K562 (cell line): ENCODE measurements around the gene DNAH5. TPM values are rescaled to one million over a fixed set of nuclear protein-coding genes. Genes with fewer than 3 reads are reported as not detected.

Source experiments
- ATAC-seq: fragments of 200-7000 bp; cut with Tn5 transposase; 3 replicates; pipeline ENCODE4 v1.9.1; 2020; ENCODE audit warnings: moderate library complexity
- BruUV-seq: library from RNA; stranded (reverse); fragments of 400-500 nt; replicated peaks from 2 replicates; lab custom pipeline; 2021; lab: Mats Ljungman, UMichigan
- CTCF ChIA-PET: fragments of 300-600 bp; formaldehyde crosslinking; extraction: SDS; loops from one replicate; lab custom pipeline; 2021; ENCODE audit warnings: low intra/inter-chr PET ratio; lab: Yijun Ruan, JAX
- POLR2A ChIA-PET: fragments of 300-600, 350-650 bp; sonication (Branson Sonifier 250); formaldehyde crosslinking; extraction: SDS; loops from one replicate; lab custom pipeline; 2021; ENCODE audit warnings: antibody characterized with exemption, inconsistent platforms; lab: Yijun Ruan, JAX
- DNase-seq, 4 experiments: peaks; one replicate each; pipeline versions ENCODE4 v3.0.0 to v3.0.0-alpha.2; 2011 to 2018; ENCODE audit warnings: low spot score in 3 of 4, mixed read lengths in 3 of 4; ENCODE audit errors: extremely low read depth in 1 of 4
- FAIRE-seq: peaks from 2 replicates; lab custom pipeline; 2011; peaks lifted over from hg19 to GRCh38; lab: Jason Lieb, UNC
- H2AFZ ChIP-seq: 2 replicates; pipeline ENCODE4 v1.6.0; 2011; ENCODE audit warnings: low read depth, low read length, control low read depth, inconsistent platforms
- H3K27ac ChIP-seq: fragments of 200-600 bp; 3 replicates; pipeline ENCODE4 v1.8.0; 2011; ENCODE audit warnings: low read depth, mild to moderate bottlenecking, control low read depth, inconsistent platforms, low read length, moderate library complexity, mixed read lengths; ENCODE audit errors: extremely low read depth
- H3K27me3 ChIP-seq, 2 experiments: fragments of 300-600 bp in 1 of 2; 2 replicates in 1 of 2; 3 replicates in 1 of 2; pipeline versions ENCODE4 v1.6.0 to v1.8.0; 2011; ENCODE audit warnings: inconsistent platforms in 2 of 2, low read length in 2 of 2, mild to moderate bottlenecking in 1 of 2, mixed read lengths in 1 of 2, moderate library complexity in 1 of 2; ENCODE audit not compliant: control insufficient read depth in 2 of 2, insufficient read depth in 2 of 2
- H3K36me3 ChIP-seq: fragments of 300-600 bp; 3 replicates; pipeline ENCODE4 v1.8.0; 2011; ENCODE audit warnings: mild to moderate bottlenecking, low read length, inconsistent platforms; ENCODE audit not compliant: control insufficient read depth, insufficient read depth
- H3K4me1 ChIP-seq, 2 experiments: fragments of 200-600 bp in 1 of 2; replicated peaks in 1 of 2; 2 replicates in 1 of 2; 3 replicates in 1 of 2; pipeline versions ENCODE4 v1.5.1 to v1.8.0; 2011; ENCODE audit warnings: inconsistent platforms in 2 of 2, low read length in 2 of 2, mild to moderate bottlenecking in 1 of 2, mixed read lengths in 1 of 2, moderate library complexity in 1 of 2; ENCODE audit not compliant: control insufficient read depth in 2 of 2, insufficient read depth in 2 of 2
- H3K4me2 ChIP-seq: 2 replicates; pipeline ENCODE4 v1.6.1; 2011; ENCODE audit warnings: low read length, control low read depth, inconsistent platforms, mixed read lengths; ENCODE audit not compliant: insufficient read depth
- H3K4me3 ChIP-seq: fragments of 200-600 bp; sonication (generic), shearing (Covaris generic); 2 replicates; pipeline ENCODE4 v1.5.1; 2016; ENCODE audit warnings: control low read depth, inconsistent platforms
- H3K79me2 ChIP-seq: fragments of 200-600 bp; 3 replicates; pipeline ENCODE4 v1.8.0; 2011; ENCODE audit warnings: low read length, inconsistent platforms; ENCODE audit not compliant: control insufficient read depth, insufficient read depth
- H3K9ac ChIP-seq, 2 experiments: 2 replicates each; pipeline versions ENCODE4 v1.6.0 to v1.6.1; 2011; ENCODE audit warnings: low read depth in 2 of 2, low read length in 2 of 2, control low read depth in 1 of 2, inconsistent platforms in 1 of 2, mild to moderate bottlenecking in 1 of 2, mixed read lengths in 1 of 2; ENCODE audit not compliant: insufficient read depth in 1 of 2
- H3K9me1 ChIP-seq: one replicate; pipeline ENCODE4 v1.6.0; 2011; ENCODE audit warnings: inconsistent platforms, mild to moderate bottlenecking, low read length, moderate library complexity; ENCODE audit not compliant: control insufficient read depth, insufficient read depth
- H3K9me3 ChIP-seq: replicated peaks from 2 replicates; pipeline ENCODE4 v1.5.1; 2011; ENCODE audit warnings: low read depth, low read length, inconsistent platforms; ENCODE audit not compliant: control insufficient read depth, insufficient read depth
- H4K20me1 ChIP-seq: replicated peaks from 2 replicates; pipeline ENCODE4 v1.6.1; 2011; ENCODE audit warnings: low read length, inconsistent platforms, mixed read lengths; ENCODE audit not compliant: control insufficient read depth, insufficient read depth
- EGR1 ChIP-seq: fragments of 450-650 bp; conservative IDR thresholded peaks from 2 replicates; pipeline ENCODE4 v1.6.1; 2017; ENCODE audit warnings: mild to moderate bottlenecking
- GABPB1 ChIP-seq: sonication (generic); formaldehyde crosslinking; IDR thresholded peaks from 2 replicates; pipeline ENCODE4 v1.8.0; 2022; ENCODE audit warnings: mild to moderate bottlenecking, missing genetic modification reagents
- MEF2A ChIP-seq: IDR thresholded peaks from 2 replicates; pipeline ENCODE4 v1.6.1; 2011; ENCODE audit warnings: low read depth, mild to moderate bottlenecking, low read length, moderate library complexity; ENCODE audit not compliant: control insufficient read depth
- NRF1 ChIP-seq, 2 experiments: fragments of 450-650 bp; IDR thresholded peaks in 1 of 2; conservative IDR thresholded peaks in 1 of 2; 2 replicates each; pipeline ENCODE4 v1.6.1; 2014; ENCODE audit warnings: mild to moderate bottlenecking in 2 of 2
- WGBS: fragments of 100-300 bp; shearing (Covaris generic); methylation state at CpG from one replicate; pipeline ENCODE4 v1.1.6; 2016; ENCODE audit warnings: low coverage, mixed read lengths; ENCODE audit not compliant: insufficient coverage; ENCODE audit errors: missing lambda C conversion rate; 5-methylcytosine and 5-hydroxymethylcytosine counted together
- in situ Hi-C: fragments of 300-500 bp; cut with MboI; formaldehyde crosslinking; loops from 4 replicates; pipeline ENCODE4 v1.15.0; 2018; ENCODE audit warnings: inconsistent platforms, mixed read lengths
- intact Hi-C: fragments of 100-400 bp; cut with micrococcal nuclease; formaldehyde crosslinking; loops from 2 replicates; pipeline ENCODE4 v1.14.2; 2022
- polyA plus RNA-seq, 8 experiments: library from polyadenylated mRNA; depleted of rRNA in 4 of 8; stranded (reverse) in 5 of 8; unstranded in 3 of 8; fragments of >200 nt; fragmentation: Nextera tagmentation in 2 of 8; fragmentation: Illumina TruSeq in 1 of 8; extraction: Ambion mirVana in 2 of 8; extraction: Trizol in 1 of 8; gene quantifications; 2 replicates each; pipeline versions ENCODE4 v1.2.1 to v1.2.3, GENCODE V29; 2011 to 2014; ENCODE audit warnings: inconsistent platforms in 1 of 8, missing spikeins in 1 of 8
- total RNA-seq, 7 experiments: library from RNA; depleted of rRNA in 6 of 7; stranded (reverse); fragments of >200 nt in 6 of 7; fragmentation: Illumina TruSeq in 2 of 7; extraction: Trizol in 2 of 7; gene quantifications; 2 replicates each; pipeline versions ENCODE4 v1.2.1 to v1.2.3, GENCODE V29; 2011 to 2021; ENCODE audit warnings: low replicate concordance in 1 of 7
- TF ChIP-seq, protein P1 (sequence below), 2 experiments: fragments of 150-350 bp in 1 of 2; IDR thresholded peaks; 2 replicates each; pipeline ENCODE4 v1.6.1; 2012 to 2016; ENCODE audit warnings: low read depth in 2 of 2, low read length in 2 of 2, mild to moderate bottlenecking in 1 of 2, moderate library complexity in 1 of 2

The DNAH5 gene
- total and polyA plus RNA-seq, 9 of the 15 experiments (the other 6 are each of a cell fraction or from before 2014, with no cell fraction given), result 0.03 TPM; not detected in 8

DNA sequence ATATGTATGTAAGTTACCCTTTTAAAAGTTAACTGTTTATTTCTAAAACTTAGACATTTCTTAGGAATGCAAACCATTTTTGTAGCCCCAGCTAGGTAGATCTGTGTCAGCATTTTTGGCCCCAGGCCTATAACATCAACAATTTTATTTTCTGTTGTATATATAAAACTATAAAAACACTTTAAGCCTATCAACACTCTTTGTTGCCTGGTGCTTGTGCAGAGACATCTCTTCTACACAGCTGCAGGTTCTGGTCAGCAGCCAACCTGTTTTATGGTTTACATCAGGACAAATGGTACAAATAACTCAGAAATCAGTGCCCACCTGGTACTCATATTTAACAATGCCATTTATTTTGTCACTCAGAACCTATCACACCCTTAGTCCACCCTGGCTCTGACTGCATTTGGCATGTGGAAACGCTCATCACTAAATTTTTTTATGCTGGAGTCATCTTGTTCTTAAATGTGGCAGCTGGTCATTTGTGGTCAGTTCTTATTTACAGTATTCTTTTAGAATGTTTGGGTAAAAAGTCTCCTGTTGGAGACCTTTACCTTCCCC lies 173.4 kb downstream of the DNAH5 start:
- intact Hi-C loops, result no loop called here
- CTCF ChIA-PET, result no interaction called here
- FAIRE-seq, result no peak
- no peak overlapping the region for H2AFZ ChIP-seq
- POLR2A ChIA-PET, result no interaction called here
- no peak overlapping the region for H3K4me3 ChIP-seq
- no peaks in the 10 kb centered on the region for H3K4me1 ChIP-seq
- H3K9me3 ChIP-seq, result no peaks in the 10 kb centered on the region
- no peak overlapping the region for H3K27ac ChIP-seq
- TF ChIP-seq GABPB1 (CRISPR knock-in tag), result no peak
- no peak for TF ChIP-seq EGR1
- TF ChIP-seq NRF1 (conservative IDR thresholded peaks at IDR 0.05 in 1 of 2, IDR thresholded peaks at IDR 0.05 in 1 of 2), result no peak
- TF ChIP-seq MEF2A, result no peak
- TF ChIP-seq, protein P1, sequence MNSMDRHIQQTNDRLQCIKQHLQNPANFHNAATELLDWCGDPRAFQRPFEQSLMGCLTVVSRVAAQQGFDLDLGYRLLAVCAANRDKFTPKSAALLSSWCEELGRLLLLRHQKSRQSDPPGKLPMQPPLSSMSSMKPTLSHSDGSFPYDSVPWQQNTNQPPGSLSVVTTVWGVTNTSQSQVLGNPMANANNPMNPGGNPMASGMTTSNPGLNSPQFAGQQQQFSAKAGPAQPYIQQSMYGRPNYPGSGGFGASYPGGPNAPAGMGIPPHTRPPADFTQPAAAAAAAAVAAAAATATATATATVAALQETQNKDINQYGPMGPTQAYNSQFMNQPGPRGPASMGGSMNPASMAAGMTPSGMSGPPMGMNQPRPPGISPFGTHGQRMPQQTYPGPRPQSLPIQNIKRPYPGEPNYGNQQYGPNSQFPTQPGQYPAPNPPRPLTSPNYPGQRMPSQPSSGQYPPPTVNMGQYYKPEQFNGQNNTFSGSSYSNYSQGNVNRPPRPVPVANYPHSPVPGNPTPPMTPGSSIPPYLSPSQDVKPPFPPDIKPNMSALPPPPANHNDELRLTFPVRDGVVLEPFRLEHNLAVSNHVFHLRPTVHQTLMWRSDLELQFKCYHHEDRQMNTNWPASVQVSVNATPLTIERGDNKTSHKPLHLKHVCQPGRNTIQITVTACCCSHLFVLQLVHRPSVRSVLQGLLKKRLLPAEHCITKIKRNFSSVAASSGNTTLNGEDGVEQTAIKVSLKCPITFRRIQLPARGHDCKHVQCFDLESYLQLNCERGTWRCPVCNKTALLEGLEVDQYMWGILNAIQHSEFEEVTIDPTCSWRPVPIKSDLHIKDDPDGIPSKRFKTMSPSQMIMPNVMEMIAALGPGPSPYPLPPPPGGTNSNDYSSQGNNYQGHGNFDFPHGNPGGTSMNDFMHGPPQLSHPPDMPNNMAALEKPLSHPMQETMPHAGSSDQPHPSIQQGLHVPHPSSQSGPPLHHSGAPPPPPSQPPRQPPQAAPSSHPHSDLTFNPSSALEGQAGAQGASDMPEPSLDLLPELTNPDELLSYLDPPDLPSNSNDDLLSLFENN (IDR thresholded peaks at IDR 0.05; ENCODE audit: low read depth in 2 of 2, low read length in 2 of 2), result no peak
- no peak for ATAC-seq
- in situ Hi-C loops, result no loop called here
- no TSS peak for BruUV-seq
- H3K9me1 ChIP-seq, result no peaks in the 10 kb centered on the region
- 0% methylated on average over 1 of the region's 1 CpG for WGBS
- H3K27me3 ChIP-seq, result no peaks in the 10 kb centered on the region
- no peaks in the 10 kb centered on the region for H3K36me3 ChIP-seq
- H3K79me2 ChIP-seq, result no peaks in the 10 kb centered on the region
- no peaks in the 10 kb centered on the region for H4K20me1 ChIP-seq
- H3K4me2 ChIP-seq, result no peak overlapping the region
- H3K9ac ChIP-seq, result no peak overlapping the region
- no peak for DNase-seq
